ENCODE data around the gene COA1.

DNA sequence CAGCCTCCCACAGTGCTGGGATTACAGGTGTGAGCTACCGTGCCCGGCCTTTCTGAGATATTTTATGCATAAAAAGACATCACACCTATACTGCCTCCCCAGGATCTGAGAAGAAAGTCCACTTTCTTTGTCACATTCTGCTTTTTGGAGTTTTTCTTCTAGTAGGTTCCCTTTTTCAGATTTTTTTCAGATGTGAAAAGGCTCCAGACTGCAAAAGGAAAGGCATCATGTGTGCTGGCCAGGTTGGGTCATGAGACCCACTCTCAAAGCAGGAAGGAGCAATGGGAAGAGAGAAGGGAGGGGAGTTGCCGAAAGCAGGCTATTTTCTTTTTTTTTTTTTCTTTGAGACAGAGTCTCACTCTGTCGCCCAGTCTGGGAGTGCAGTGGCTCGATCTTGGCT lies 40.0 kb upstream of the COA1 start:
- TF ChIP-seq GLIS3 (CRISPR knock-in tag; IDR thresholded peaks at IDR 0.05) (no peak), PPARA (CRISPR knock-in tag; IDR thresholded peaks at IDR 0.05; ENCODE audit: borderline replicate concordance) (no peak), ZC3H10 (CRISPR knock-in tag; IDR thresholded peaks at IDR 0.05) (no peak), ZFP3 (CRISPR knock-in tag; IDR thresholded peaks at IDR 0.05) (no peak), TOX (CRISPR knock-in tag; IDR thresholded peaks at IDR 0.05; ENCODE audit: borderline replicate concordance) (no peak), OSR1 (CRISPR knock-in tag; IDR thresholded peaks at IDR 0.05) (no peak), SNAI2 (CRISPR knock-in tag; IDR thresholded peaks at IDR 0.05) (no peak), ZFP30 (CRISPR knock-in tag; IDR thresholded peaks at IDR 0.05) (no peak), TCF4 (CRISPR knock-in tag; IDR thresholded peaks at IDR 0.05; ENCODE audit: borderline replicate concordance) (no peak), ZNF565 (CRISPR knock-in tag; conservative IDR thresholded peaks at IDR 0.05; ENCODE audit: low read depth) (no peak)
- TF ChIP-seq, protein P1, sequence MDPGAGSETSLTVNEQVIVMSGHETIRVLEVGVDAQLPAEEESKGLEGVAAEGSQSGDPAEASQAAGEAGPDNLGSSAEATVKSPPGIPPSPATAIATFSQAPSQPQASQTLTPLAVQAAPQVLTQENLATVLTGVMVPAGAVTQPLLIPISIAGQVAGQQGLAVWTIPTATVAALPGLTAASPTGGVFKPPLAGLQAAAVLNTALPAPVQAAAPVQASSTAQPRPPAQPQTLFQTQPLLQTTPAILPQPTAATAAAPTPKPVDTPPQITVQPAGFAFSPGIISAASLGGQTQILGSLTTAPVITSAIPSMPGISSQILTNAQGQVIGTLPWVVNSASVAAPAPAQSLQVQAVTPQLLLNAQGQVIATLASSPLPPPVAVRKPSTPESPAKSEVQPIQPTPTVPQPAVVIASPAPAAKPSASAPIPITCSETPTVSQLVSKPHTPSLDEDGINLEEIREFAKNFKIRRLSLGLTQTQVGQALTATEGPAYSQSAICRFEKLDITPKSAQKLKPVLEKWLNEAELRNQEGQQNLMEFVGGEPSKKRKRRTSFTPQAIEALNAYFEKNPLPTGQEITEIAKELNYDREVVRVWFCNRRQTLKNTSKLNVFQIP (CRISPR knock-in tag; IDR thresholded peaks at IDR 0.05; ENCODE audit: borderline replicate concordance, low read depth): no peak

Data from SK-N-SH treated with all-trans-retinoic acid at 6 μM for 48 hours (cell line).